Renal cortical epithelial cell (primary cell): ENCODE data around the gene GYPB. TPM values are rescaled to one million over a fixed set of nuclear protein-coding genes. Genes with fewer than 3 reads are reported as not detected.
A peak's percentile ranks its signal among the peaks of the same experiment; 100 is the strongest.
"Not testable (repeated sequence)": the region's sequence is repeated elsewhere in the genome, so short reads cannot be mapped to it uniquely, and the experiment has no call there.

ENCODE experiments used
- DNase-seq: peaks from one replicate; pipeline ENCODE4 v3.0.0-alpha.2; 2011; ENCODE audit warnings: low read depth
- total RNA-seq: library from RNA; depleted of rRNA; stranded (reverse); fragments of >200 nt; gene quantifications from 2 replicates; pipeline ENCODE4 v1.2.3, GENCODE V29; 2014

The GYPB gene
- total RNA-seq, 1 donor from 2014 or later = not detected

DNA sequence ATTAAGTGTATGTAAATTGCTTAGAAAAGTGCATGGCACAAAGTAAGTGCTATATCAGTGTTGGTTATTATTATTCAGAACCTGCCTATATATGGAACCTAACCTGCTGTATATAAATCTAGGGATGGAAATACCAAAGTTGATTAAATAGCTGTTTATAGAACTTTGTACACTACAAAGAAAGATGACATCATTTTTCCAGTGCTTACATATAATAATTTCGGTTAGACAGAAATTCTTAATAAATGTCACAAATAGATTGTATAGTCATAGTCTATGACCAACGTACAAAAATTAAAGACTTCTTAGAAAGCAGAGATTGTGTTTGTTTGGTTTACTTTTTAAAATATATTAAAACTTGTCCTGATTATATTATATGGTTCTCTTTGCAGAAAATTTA lies 4.4 kb downstream of the GYPB start:
- no peak for DNase-seq

DNA sequence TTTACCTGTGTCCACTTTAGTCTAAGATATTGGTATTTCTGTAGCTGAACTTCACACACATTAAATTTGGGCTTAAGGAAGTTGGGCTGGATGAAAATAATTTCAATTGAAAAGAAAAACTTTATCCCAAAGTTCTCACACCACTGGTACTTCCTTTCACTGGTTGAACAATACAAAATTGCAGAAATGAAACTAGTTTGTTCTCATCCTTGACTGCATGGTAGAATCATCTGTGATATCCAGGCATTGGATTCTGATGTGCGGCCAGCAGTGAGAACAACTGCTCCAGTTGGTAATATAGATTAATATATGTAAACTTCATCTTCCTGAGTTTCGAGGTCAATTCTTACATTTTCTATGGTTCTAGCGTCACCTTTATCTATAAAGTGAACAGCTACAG lies 10.6 kb downstream of the GYPB start:
- DNase-seq = not testable (repeated sequence)

DNA sequence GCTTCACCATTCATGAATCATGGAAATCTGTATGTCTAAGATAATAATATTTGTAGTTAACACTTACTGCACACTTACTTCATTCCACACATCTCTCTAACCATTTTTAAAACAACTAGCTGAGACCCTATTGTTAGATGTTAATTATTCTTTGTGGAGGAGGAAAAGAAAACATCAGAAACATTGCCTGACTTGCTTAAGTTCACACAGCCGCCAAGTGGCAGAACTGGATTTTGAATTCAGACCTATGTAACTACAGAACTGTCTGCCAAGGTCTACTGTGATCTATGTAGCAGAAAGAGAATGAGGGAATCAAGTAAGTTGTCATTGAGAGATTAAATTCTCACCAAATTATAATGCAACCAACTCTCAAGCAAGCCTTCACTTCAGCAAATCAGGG lies 11.2 kb downstream of the GYPB start:
- DNase-seq = not testable (repeated sequence)

DNA sequence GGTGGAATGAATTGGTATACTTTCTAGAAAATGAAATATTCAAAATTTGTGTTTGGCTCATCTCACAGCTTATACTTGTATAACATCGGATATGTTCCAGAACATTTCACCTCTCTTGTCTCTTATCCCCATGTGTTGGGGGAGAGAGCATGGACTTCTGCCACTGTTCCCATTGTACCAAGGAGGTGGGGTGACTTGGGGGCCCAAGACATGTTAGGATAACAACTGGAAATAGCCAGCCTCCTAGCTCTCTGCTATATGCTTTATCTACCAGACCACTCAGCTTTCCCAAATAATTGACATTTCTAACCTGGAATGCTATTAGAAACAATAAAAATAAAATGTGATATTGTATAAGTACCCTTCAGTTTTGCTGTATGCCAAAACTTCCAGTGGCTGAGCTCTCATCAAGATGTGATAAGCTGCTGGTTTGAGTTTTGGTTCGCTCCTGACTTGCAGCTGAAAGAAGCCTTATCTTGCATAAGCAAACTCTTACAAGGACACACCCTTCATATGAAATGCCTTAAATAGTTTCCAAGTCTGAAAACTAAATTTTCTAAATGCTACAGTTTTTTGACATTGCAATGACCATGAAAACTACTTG lies 12.9 kb downstream of the GYPB start:
- DNase-seq = not testable (repeated sequence)

DNA sequence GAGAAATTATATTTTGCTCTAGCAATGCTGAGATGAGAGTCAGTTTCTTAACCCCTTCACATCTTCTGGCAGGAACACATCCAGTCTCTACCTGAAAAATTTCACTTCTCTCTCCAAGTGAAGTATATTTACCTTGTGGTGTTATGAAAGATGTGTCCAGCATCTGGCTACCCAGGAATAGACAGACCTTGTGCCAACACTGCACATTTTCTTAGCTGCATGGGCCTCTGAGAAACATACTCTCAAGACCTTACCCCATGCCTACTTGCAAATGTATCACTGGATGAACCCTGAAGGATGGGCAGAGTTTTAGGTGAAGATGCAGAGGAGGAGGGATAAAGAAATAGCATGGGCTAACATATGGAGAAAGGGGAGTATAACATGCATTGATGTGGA lies 13.6 kb downstream of the GYPB start:
- not testable (repeated sequence) for DNase-seq

DNA sequence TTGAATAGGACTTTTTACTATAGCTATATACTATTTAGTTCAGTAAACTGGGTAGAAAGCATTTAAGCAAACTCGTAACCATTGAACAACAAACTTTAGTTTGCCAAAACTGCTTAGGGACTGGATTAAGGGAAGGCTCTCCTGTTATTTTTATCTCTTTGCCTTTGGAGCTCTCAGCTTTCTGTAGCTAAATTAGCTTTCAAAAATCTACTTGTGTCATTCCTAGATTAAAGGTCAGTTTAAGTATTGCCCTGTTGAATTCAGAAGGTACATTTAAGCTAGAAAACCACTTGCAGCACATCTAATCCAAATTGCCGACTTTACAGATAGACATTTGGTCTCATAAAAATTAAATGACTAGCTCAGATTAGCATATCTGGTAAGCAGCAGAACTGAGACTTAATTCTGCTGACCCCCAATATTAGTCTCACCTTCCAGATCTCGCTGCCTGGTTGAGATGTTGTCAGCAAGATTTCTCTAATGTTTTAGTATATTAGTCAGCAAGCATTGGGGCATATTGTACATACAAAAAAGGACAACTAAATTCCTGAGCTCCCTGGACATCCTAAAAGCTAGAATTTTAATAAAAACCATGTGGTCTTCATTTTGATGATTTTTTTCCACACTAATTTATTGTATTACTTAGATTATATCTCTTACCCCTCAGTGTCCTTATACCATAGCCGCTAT lies 14.2 kb downstream of the GYPB start:
- not testable (repeated sequence) for DNase-seq

DNA sequence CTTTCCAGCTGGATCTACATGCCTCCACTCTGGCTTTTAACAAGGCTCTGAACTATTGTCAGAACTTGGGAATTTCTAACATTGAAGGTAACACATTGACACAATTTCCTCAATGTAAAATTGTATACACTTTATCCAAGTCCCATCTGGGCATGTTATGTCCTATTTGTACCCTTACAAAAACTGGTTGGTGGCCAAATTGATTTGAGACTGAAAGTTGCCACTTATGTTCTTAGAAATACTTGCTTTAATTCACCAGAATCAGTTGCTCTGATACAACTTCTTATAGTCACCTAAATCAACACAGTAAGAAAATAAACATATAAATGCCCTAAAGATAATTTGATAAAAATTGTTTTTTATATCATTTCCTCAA lies 15.3 kb downstream of the GYPB start:
- not testable (repeated sequence) for DNase-seq

DNA sequence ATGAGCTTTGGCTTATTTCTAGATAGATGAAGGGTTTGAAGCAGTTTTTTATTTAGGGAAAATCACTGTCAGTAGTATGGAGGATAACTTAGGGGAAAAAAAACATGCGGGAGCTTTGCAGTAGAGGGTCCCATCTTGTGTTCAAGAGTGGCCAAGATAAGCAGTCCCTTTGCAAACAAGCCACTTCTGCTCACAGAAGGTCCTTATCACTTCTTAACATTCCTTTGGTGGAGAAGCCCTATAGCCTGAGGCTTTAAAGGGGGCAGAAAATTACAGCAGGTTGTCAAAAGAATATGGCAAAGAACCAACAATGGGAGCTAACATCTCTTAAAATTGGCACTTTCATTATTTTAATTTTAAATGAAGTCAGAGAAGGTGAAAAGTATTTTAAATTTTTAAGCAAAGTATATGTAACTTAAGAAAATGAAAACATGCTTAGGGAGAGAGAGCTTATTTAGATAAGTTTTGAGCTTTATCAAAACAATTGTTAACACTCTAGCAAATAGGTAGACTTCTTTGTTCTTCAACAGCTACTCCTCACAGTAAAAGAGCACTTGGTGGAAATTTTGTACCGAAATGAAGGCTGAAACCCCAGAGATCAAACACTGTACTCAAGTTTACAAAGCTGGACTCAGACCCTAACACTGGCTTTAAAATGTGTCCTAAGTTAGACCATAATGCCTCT lies 15.8 kb downstream of the GYPB start:
- not testable (repeated sequence) for DNase-seq

DNA sequence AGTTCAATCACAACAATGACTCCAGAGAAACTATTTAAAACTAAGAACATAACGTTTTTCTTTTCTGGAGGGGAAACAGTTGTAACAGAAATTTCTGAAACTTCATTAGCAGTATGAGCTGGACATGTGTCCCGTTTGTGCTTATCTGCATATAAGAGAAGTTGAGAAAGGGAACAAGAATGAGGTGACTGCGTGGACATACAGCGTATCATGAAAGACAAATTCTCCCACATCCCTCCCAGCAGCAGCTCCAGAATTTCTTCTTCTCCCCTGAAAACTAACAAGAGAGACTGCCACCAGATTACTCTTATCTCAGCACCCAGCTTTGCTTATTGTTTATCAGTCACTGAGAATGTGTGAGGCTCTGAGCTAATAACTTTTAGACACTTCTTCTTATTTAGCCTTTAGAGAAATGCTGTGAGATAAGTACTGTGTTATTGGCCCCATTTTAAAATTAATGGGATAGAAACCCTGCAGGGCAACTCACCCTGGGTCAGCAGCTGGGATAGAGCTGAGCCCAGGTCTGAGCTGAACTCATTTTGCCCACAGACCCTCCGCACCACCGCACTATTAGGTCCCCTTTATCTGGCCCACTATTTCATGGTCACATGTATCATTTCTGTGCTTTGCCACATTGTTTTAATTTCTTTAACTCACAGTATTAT lies 18.7 kb downstream of the GYPB start:
- not testable (repeated sequence) for DNase-seq

DNA sequence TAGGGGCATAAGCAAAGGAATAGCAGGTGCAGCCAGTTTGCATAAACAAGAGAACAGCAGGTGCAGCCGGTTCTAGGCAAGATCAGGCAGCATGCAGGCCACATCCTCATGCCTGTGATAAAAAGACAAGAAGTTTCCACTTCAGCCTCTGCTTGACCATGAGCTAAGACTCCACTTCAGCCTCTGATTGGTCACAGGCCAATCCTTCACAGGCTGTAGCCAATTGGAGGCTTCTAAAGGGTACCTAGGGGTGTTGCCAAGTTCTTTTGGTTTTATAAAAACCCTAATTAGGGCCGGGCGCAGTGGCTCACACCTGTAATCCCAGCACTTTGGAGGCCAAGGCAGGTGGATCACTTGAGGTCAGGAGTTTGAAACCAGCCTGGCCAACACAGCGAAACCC lies 23.0 kb downstream of the GYPB start:
- not testable (repeated sequence) for DNase-seq

DNA sequence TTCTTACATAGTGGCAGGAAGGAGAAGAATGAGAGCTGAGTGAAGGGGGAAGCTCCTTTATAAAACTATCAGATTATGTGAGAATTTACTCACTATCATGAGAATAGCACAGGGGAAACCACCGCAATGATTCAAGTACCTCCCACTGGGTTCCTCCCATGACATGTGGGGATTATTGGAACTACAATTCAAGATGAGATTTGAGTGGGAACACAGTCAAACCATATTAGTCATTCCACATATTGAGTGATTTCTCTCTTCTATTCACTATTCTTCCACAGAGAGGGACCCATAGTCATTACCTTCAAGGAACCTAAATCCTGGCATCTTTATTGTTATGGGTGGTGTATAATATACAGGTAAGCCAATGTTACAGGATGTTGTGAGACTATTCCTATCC lies 27.4 kb downstream of the GYPB start:
- DNase-seq = not testable (repeated sequence)

DNA sequence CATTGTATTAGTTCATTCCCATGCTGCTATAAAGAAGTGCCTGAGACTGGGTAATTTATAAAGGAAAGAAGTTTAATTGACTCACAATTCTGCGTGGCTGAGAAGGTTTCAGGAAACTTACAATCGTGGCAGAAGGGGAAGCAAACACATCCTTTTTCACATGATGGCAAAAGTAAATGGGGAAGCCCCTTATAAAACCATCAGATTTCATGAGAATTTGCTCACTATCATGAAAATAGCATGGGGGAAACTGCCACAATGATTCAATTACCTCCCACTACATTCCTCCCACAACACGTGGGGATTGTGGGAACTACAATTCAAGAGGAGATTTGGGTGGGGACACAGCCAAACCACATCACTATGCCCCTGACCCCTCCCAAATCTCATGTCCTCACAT lies 28.5 kb downstream of the GYPB start:
- not testable (repeated sequence) for DNase-seq

DNA sequence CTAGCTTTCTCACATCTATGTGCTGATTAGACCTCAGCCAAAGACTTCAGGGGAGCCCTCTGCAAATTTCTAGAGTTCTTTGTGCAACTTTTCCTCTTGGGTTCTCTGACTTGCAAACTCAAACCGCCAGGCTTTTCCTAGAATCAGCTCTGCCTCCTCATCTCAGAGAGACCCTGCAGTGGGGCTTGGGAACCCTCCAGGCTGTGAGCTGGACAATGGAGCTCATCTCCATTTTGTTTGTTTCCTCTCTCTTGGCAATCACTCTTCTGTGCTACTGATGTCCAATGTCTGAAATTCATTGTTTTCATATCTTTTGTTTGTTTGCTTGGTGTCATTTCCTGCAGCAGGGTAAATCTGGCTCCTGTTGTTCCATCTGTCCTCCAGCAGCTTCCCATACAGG lies 33.0 kb downstream of the GYPB start:
- DNase-seq = no peak

DNA sequence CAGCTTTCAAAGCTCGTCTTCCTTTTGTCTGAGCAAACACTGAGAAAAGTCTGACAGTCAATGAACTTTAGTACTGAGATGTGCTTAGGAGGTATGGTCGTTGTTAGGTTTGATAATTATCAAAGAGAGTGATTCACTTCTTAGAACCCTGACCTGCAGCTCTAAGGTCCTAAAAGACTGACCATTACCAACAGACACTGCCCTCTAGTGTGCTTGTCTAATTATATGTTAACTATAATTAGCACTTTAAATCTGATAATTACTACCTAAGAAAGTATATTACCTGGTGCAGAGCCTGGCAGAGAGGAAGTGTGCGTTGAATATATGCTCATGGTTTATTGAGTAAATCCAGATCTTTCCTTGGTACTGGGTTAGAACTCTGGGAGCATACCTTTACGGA lies 38.4 kb downstream of the GYPB start:
- peak; percentile 36 for DNase-seq

DNA sequence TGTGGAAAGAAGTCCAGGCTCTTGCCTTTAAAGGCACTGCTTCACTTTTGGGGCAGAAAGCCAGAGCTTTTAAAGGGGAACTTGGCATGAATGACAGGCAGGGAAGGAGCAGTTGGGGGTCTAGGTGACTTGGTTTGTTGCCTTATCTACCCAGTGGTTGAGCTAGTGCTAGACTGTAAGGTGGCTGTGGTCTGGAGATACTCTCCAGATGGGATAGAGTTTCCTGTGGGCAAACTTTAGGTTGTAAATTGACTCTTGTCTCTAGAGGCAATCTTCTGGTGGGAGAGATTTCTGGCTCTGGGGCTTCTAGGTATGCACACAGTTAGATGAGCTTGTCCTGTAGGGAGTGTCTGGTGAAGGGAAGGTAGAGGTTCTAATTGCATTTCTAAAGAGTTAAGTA lies 43.7 kb downstream of the GYPB start:
- DNase-seq = not testable (repeated sequence)

DNA sequence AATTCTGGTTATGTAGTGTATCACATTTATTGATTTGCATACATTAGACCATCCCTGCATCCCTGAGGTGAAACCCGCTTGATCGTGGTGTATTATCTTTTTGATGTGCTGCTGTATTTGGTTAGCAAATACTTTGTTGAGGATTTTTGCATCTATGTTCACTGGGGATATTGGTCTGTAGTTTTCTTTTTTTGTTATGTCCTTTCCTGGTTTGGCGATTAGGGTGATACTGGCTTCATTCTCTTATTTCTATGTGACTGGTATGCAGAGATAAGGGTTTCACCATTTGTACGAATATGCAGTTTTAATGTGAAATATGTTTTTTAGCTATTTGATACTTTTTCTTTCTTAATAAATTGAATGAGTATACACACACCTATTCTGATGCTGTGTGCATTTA lies 45.2 kb downstream of the GYPB start:
- not testable (repeated sequence) for DNase-seq

DNA sequence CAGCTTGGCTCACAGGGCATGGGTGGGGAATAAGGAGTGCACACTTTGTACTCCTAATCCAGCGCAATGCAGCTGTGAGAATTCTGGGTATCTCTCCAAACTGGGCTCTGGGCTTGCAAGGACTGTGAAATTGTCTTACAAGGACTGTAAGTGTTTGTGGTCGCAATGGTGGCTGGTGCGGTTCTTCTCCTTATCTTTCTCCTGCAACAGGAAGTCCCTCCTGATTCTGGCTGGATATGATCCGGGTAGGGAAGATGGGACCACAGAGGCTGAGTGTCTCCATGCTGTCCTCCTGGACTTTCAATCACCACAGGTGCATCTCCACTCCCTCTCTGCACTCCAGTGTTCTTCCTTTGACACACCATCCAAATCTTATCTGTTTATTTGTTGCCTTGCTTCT lies 58.1 kb downstream of the GYPB start:
- DNase-seq = no peak

DNA sequence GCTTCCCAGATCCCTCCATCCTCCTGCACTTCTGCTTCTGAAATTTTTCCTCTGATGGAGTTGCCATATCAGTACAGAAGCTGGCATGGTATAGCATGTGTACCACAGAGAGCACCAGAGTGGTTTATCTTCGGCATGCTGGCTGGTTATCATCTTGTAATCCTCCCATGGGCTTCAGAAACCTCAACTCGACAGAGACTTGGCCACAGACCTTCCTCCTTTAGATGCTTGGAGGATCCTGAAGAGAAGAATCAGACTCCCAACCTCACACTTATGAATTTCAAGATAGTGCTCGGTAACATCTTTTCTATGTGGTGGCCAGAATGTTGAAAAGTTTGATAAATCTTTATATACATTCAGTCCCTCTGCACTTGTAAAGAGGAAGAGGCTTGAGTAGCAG lies 63.9 kb downstream of the GYPB start:
- DNase-seq = not testable (repeated sequence)

DNA sequence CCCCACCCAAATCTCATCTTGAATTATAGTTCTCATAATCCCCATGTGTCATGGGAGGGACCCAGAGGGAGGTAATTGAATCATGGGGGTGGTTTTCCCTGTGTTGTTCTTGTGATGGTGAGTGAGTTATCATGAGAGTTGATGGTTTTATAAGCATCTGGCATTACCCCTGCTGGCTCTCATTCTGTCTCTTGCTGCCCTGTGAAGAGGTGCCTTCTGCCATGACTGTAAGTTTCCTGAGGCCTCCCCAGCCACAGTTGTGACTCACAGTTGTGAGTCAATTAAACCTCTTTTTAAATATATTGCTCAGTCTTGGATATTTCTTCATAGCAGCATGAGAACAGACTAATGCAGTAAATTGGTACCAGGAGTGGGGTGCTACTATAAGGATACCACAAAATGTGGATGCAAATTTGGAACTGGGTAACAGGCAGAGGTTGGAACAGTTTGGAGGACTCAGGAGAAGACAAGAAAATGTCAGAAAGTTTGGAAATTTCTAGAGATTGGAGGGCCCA lies 67.7 kb downstream of the GYPB start:
- DNase-seq = not testable (repeated sequence)

DNA sequence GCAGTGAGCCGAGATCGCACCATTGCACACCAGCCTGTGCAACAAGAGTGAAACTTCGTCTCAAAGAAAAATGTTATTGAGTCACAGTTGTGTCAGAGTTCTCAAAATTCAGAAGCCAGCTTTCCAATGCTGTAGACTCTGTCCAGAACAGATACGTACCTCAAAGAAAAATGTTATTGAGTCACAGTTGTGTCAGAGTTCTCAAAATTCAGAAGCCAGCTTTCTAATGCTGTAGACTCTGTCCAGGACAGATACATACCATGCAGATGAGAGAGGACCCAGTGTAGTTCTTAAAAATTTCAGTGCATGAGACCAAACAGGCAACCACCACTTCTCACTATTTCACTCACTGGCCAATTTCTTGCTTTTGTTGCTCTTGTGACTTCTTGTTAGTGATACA lies 68.2 kb downstream of the GYPB start:
- not testable (repeated sequence) for DNase-seq

DNA sequence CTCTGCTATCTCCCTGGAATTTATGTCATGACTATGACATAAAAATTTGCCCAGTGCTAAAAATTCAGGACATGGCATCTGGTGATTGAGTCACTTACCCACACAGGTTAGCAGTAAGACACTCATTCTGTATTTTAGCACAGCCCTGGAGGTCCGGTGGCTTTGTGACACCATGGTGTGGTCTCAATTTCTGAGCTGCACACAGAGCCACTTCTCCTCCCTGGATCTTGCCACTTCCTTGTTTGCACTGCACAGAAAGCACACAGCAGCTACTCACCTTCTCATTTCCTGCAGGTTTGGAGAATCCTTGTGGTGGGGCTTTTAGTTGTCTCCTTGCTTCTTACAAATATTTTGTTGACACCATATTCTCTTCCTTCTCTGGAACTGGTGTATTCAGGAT lies 69.0 kb downstream of the GYPB start:
- DNase-seq = not testable (repeated sequence)

DNA sequence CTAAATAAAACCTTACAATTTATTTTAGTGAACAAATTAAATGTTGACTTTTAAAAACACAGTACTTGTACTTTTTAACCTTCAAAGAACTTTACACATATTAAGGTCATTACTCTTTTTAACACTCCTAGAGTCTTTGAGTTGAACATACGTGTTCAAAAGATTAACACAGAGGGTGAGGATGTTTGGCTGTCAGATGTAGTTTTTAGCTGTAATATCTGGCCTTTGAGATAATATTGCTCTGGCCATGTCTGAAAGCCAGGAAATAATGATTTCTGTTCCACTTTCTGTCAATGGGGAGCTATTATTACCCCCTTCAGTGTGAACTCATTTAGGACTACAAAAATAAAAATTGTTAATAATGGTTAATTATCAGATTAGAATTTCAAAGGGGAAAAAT lies 71.7 kb downstream of the GYPB start:
- not testable (repeated sequence) for DNase-seq
